HepG2 (cell line): Measurements from ENCODE around the gene PCSK2. TPM values are rescaled to one million over a fixed set of nuclear protein-coding genes. Genes with fewer than 3 reads are reported as not detected.

Experiments used
- ATAC-seq: fragments of 200-7000 bp; cut with Tn5 transposase; 3 replicates; pipeline ENCODE4 v1.9.1; 2020; ENCODE audit warnings: mild to moderate bottlenecking, moderate library complexity
- BruUV-seq: library from RNA; stranded (reverse); fragments of 400-500 nt; replicated peaks from 2 replicates; lab custom pipeline; 2021; lab: Mats Ljungman, UMichigan
- CTCF ChIA-PET: fragments of 300-600 bp; formaldehyde crosslinking; extraction: SDS; loops from one replicate; lab custom pipeline; 2021; ENCODE audit warnings: low total read pairs, inconsistent platforms, low intra/inter-chr PET ratio; lab: Yijun Ruan, JAX
- POLR2A ChIA-PET: fragments of 350-600 bp; sonication (Branson Sonifier 250); formaldehyde crosslinking; loops from one replicate; lab custom pipeline; 2020; ENCODE audit warnings: antibody characterized with exemption, inconsistent platforms; lab: Yijun Ruan, JAX
- DNase-seq: peaks from one replicate; pipeline ENCODE4 v3.0.0-alpha.2; 2015; ENCODE audit warnings: low spot score
- FAIRE-seq: peaks from 3 replicates; lab custom pipeline; 2011; peaks lifted over from hg19 to GRCh38; lab: Jason Lieb, UNC
- H2AFZ ChIP-seq: one replicate; pipeline ENCODE4 v1.6.1; 2011; ENCODE audit warnings: low read length, inconsistent platforms
- H3K27ac ChIP-seq: fragments of 300-600 bp; 3 replicates; pipeline ENCODE4 v1.8.0; 2011; ENCODE audit warnings: mixed run types, mild to moderate bottlenecking, mixed read lengths, low read length, inconsistent platforms; ENCODE audit not compliant: insufficient read depth; ENCODE audit errors: extremely low read length
- H3K27me3 ChIP-seq, 2 experiments: fragments of 200-600 bp in 1 of 2; 2 replicates in 1 of 2; 3 replicates in 1 of 2; pipeline versions ENCODE4 v1.6.0 to v1.8.0; 2011; ENCODE audit warnings: low read length in 2 of 2, mild to moderate bottlenecking in 2 of 2, moderate library complexity in 2 of 2, inconsistent platforms in 1 of 2; ENCODE audit not compliant: insufficient read depth in 2 of 2, control insufficient read depth in 1 of 2
- H3K36me3 ChIP-seq, 2 experiments: fragments of 200-600 bp in 1 of 2; replicated peaks in 1 of 2; 2 replicates in 1 of 2; 3 replicates in 1 of 2; pipeline versions ENCODE4 v1.5.1 to v1.8.0; 2011; ENCODE audit warnings: low read length in 2 of 2, inconsistent platforms in 1 of 2; ENCODE audit not compliant: insufficient read depth in 2 of 2, control insufficient read depth in 1 of 2
- H3K4me1 ChIP-seq: 2 replicates; pipeline ENCODE4 v1.5.1; 2012; ENCODE audit warnings: low read length, inconsistent platforms; ENCODE audit not compliant: insufficient read depth
- H3K4me2 ChIP-seq: 2 replicates; pipeline ENCODE4 v1.6.0; 2011; ENCODE audit warnings: low read depth, low read length, inconsistent platforms
- H3K4me3 ChIP-seq, 3 experiments: fragments of 200-600 bp in 1 of 3; sonication (generic), shearing (Covaris generic) in 1 of 3; replicated peaks in 1 of 3; 2 replicates each; pipeline ENCODE4 v1.5.1; 2011 to 2016; ENCODE audit warnings: low read length in 3 of 3, inconsistent platforms in 2 of 3, low read depth in 2 of 3, mild to moderate bottlenecking in 2 of 3, control low read depth in 1 of 3, mixed read lengths in 1 of 3; ENCODE audit not compliant: insufficient read depth in 1 of 3
- H3K79me2 ChIP-seq: one replicate; pipeline ENCODE4 v1.6.1; 2011; ENCODE audit warnings: low read length, inconsistent platforms; ENCODE audit not compliant: insufficient read depth
- H3K9ac ChIP-seq: 2 replicates; pipeline ENCODE4 v1.6.0; 2011; ENCODE audit warnings: mild to moderate bottlenecking, low read depth, low read length, inconsistent platforms; ENCODE audit not compliant: insufficient read depth
- H3K9me3 ChIP-seq: 2 replicates; pipeline ENCODE4 v1.5.1; 2012; ENCODE audit warnings: mild to moderate bottlenecking, low read length
- H4K20me1 ChIP-seq: 2 replicates; pipeline ENCODE4 v1.6.0; 2011; ENCODE audit warnings: inconsistent platforms, mild to moderate bottlenecking, low read length, moderate library complexity; ENCODE audit not compliant: insufficient read depth
- MBD4 ChIP-seq: IDR thresholded peaks from 2 replicates; pipeline ENCODE4 v1.6.1; 2012; ENCODE audit warnings: low read length, inconsistent platforms, borderline replicate concordance
- NPAS2 ChIP-seq: sonication (generic); formaldehyde crosslinking; IDR thresholded peaks from 2 replicates; pipeline ENCODE4 v1.8.0; 2022; ENCODE audit warnings: mild to moderate bottlenecking, missing genetic modification reagents, borderline replicate concordance
- SIX1 ChIP-seq: sonication (generic); formaldehyde crosslinking; IDR thresholded peaks from 2 replicates; pipeline ENCODE4 v1.4.0; 2020; ENCODE audit warnings: missing genetic modification reagents, borderline replicate concordance
- SMAD1 ChIP-seq: sonication (generic); formaldehyde crosslinking; IDR thresholded peaks from 2 replicates; pipeline ENCODE4 v1.4.0; 2020; ENCODE audit warnings: missing genetic modification reagents, low read depth, mild to moderate bottlenecking, borderline replicate concordance
- TCF7 ChIP-seq: sonication (generic); IDR thresholded peaks from 2 replicates; pipeline ENCODE4 v1.6.1; 2016; ENCODE audit warnings: antibody characterized with exemption, low read depth
- XRCC5 ChIP-seq: fragments of 200-400 bp; formaldehyde crosslinking; optimal IDR thresholded peaks from 2 replicates; pipeline ENCODE3; 2017; ENCODE audit warnings: mild to moderate bottlenecking, low read length
- ZBTB46 ChIP-seq: sonication (generic); formaldehyde crosslinking; IDR thresholded peaks from 2 replicates; pipeline ENCODE4 v1.4.0; 2020; ENCODE audit warnings: mild to moderate bottlenecking, missing genetic modification reagents, borderline replicate concordance
- WGBS: methylation state at CpG from one replicate; pipeline ENCODE4 v1.1.6; 2017; ENCODE audit warnings: low lambda C conversion rate; 5-methylcytosine and 5-hydroxymethylcytosine counted together
- in situ Hi-C: cut with HindIII; loops from 2 replicates; pipeline ENCODE4 v1.10.0; 2017; ENCODE audit warnings: low pct_unique_long_range_greater_than_20kb; ENCODE audit not compliant: extremely low pct_ligation_motif_present
- intact Hi-C: fragments of 100-400 bp; cut with micrococcal nuclease; formaldehyde crosslinking; loops from one replicate; pipeline ENCODE4 v1.10.0; 2022; ENCODE audit not compliant: unreplicated experiment
- polyA plus RNA-seq, 8 experiments: library from polyadenylated mRNA; depleted of rRNA in 3 of 8; stranded (reverse) in 7 of 8; unstranded in 1 of 8; fragments of >200 nt; fragmentation: Illumina TruSeq in 4 of 8; extraction: Trizol in 4 of 8; gene quantifications; 2 replicates each; pipeline versions ENCODE4 v1.2.1 to v1.2.3, GENCODE V29; 2011 to 2016; ENCODE audit warnings: low read depth in 4 of 8, missing spikeins in 1 of 8, mixed read lengths in 1 of 8; ENCODE audit not compliant: insufficient read depth in 1 of 8
- total RNA-seq, 5 experiments: library from RNA; depleted of rRNA; stranded (reverse); fragments of >200 nt; fragmentation: Illumina TruSeq; extraction: Trizol; gene quantifications; 2 replicates each; pipeline ENCODE4 v1.2.3, GENCODE V29; 2016; ENCODE audit warnings: low read depth in 1 of 5

Gene PCSK2
- total and polyA plus RNA-seq, 2 of the 13 experiments (the other 11 are each of a cell fraction or from before 2014, with no cell fraction given): not detected

GRCh38 chr20:17465236-17465635, 238.4 kb downstream of the PCSK2 start:
- ChIA-PET POLR2A (no interaction called here), CTCF (no interaction called here)
- H3K27me3 ChIP-seq: peaks cover 2 to 11% of the 10 kb centered on the region in 2 experiments; a peak in 4 of 5 replicates
- no peak overlapping the region for H3K27ac ChIP-seq
- H3K9me3 ChIP-seq: no peaks in the 10 kb centered on the region
- H3K79me2 ChIP-seq: no peaks in the 10 kb centered on the region
- 53% methylated on average over 10 of the region's 10 CpGs for WGBS
- H3K4me1 ChIP-seq: no peaks in the 10 kb centered on the region
- FAIRE-seq: no peak
- in situ Hi-C loops: no loop called here
- intact Hi-C loops: no loop called here
- no peak for TF ChIP-seq MBD4
- TF ChIP-seq ZBTB46 (CRISPR knock-in tag): 0 out of 2 replicates have a peak, but pooled peaks have one; percentile 14
- TF ChIP-seq, all 625 proteins: peak for 1
- no peak for ATAC-seq
- Histone ChIP-seq H2AFZ (no peak overlapping the region), H3K4me2 (no peak overlapping the region), H4K20me1 (no peaks in the 10 kb centered on the region), H3K9ac (no peak overlapping the region), H3K36me3 (no peaks in the 10 kb centered on the region), H3K4me3 (no peak overlapping the region)
- no TSS peak for BruUV-seq
- no peak for DNase-seq

- BruUV-seq: no TSS peak
- intact Hi-C loops: no loop called here
- TF ChIP-seq TCF7 (no peak), XRCC5 (no peak), SIX1 (CRISPR knock-in tag) (no peak), NPAS2 (CRISPR knock-in tag) (no peak), SMAD1 (no peak)
- ChIA-PET CTCF (no interaction called here), POLR2A (no interaction called here)
- Histone ChIP-seq H3K79me2 (no peaks in the 10 kb centered on the region), H3K27me3 (peaks cover 4 to 22% of the 10 kb centered on the region in 2 experiments; a peak in 4 of 5 replicates), H3K4me1 (no peaks in the 10 kb centered on the region), H3K4me2 (no peak overlapping the region), H3K4me3 (no peak overlapping the region), H3K27ac (no peak overlapping the region), H3K36me3 (no peaks in the 10 kb centered on the region), H4K20me1 (no peaks in the 10 kb centered on the region), H2AFZ (no peak overlapping the region), H3K9ac (no peak overlapping the region), H3K9me3 (no peaks in the 10 kb centered on the region)
- FAIRE-seq (no peak), ATAC-seq (no peak), DNase-seq (no peak)
- in situ Hi-C loops: no loop called here
- WGBS: 7% methylated on average over 7 of the region's 7 CpGs
These were observed 239.8 kb downstream of the PCSK2 start for GRCh38 chr20:17466641-17467040.
